ENCODE measurements around the gene FOXO3. TPM values are rescaled to one million over a fixed set of nuclear protein-coding genes. Genes with fewer than 3 reads are reported as not detected.
A peak's percentile ranks its signal among the peaks of the same experiment; 100 is the strongest.

The FOXO3 gene
- total and polyA plus RNA-seq, 9 donors: 33.4 to 94.8 (median 70.0) TPM

DNA sequence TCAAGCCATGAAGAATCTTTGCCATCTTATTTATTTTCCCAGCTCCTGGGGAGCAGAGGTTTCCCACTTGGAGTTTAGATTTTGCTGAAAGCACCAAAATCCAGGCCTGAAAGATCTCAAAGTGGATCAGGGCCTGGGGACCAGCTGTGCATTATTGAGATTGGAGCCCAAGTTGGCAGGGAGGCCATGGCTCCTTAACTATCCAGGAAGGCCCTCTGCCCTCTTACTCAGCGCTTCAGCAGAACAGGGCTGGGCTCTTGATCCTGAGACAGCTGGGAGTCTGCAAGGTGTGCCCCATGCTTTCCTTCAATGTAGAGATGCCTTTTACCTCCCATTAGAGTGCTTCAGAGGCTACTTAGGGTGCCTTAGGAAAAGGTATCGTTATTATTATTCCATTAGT lies 24.6 kb downstream of the FOXO3 start:
- no peaks in the 10 kb centered on the region for H3K27me3 ChIP-seq
- no peaks in the 10 kb centered on the region for H3K9me3 ChIP-seq
- intact Hi-C loops (cut with DNase I): loop anchor here in 1 of 4 donors (10.0 kb wide), 1 partner anchor 69 kb away; no protein-coding TSS in a partner anchor
- DNase-seq: no peak
- H3K4me3 ChIP-seq: no peak overlapping the region
- TF ChIP-seq, protein P1, sequence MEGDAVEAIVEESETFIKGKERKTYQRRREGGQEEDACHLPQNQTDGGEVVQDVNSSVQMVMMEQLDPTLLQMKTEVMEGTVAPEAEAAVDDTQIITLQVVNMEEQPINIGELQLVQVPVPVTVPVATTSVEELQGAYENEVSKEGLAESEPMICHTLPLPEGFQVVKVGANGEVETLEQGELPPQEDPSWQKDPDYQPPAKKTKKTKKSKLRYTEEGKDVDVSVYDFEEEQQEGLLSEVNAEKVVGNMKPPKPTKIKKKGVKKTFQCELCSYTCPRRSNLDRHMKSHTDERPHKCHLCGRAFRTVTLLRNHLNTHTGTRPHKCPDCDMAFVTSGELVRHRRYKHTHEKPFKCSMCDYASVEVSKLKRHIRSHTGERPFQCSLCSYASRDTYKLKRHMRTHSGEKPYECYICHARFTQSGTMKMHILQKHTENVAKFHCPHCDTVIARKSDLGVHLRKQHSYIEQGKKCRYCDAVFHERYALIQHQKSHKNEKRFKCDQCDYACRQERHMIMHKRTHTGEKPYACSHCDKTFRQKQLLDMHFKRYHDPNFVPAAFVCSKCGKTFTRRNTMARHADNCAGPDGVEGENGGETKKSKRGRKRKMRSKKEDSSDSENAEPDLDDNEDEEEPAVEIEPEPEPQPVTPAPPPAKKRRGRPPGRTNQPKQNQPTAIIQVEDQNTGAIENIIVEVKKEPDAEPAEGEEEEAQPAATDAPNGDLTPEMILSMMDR (IDR thresholded peaks at IDR 0.05): no peak
- TF ChIP-seq POLR2A (IDR thresholded peaks at IDR 0.05) (no peak), EP300 (IDR thresholded peaks at IDR 0.05) (no peak)
- 84 to 89% (median 86%) methylated on average over 2 of the region's 2 CpGs for WGBS, 3 donors
- H3K36me3 ChIP-seq: no peaks in the 10 kb centered on the region
- peak overlapping the region in 1 of 2 donors; percentile 38 for H3K27ac ChIP-seq
- peaks cover 53% of the 10 kb centered on the region for H3K4me1 ChIP-seq (ENCODE audit: insufficient read depth)

DNA sequence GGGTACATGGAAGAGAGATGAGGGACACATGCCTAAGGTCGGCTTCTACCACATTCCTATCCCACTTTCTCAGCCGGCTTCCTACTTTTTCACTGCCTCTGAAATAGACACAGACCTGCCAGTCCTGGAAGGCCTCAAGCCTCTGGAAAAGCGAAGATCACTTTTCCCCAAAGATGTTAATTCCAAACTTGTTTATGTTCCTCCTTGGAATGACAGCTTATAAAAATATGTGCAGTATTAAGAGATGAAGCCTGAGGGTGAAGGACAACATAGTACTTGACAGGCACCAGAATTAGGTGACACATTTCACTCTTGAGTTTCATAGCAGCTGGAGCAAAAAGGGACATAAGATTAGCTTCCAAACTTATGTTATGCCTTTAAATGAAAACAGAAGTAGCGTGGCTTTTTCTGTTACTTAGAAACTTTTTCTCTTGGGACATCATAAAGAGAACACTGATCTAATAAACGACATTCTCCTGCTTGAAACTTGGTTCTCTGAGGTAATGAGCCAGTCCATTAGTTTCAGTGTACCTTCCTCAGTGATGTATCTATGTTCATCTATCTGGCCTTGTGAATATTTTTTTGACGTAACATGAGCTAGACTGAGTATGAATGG lies 25.3 kb downstream of the FOXO3 start:
- DNase-seq: no peak
- Histone ChIP-seq H3K4me3 (no peak overlapping the region), H3K36me3 (no peaks in the 10 kb centered on the region), H3K9me3 (no peaks in the 10 kb centered on the region), H3K4me1 (ENCODE audit: insufficient read depth) (peaks cover 52% of the 10 kb centered on the region), H3K27ac (peak overlapping the region in 1 of 2 donors; percentile 38), H3K27me3 (no peaks in the 10 kb centered on the region)
- WGBS, 3 donors: 66 to 70% (median 67%) methylated on average over 6 of the region's 6 CpGs
- TF ChIP-seq EP300 (IDR thresholded peaks at IDR 0.05) (no peak), POLR2A (IDR thresholded peaks at IDR 0.05) (no peak)
- TF ChIP-seq, protein P1 (IDR thresholded peaks at IDR 0.05): no peak
- intact Hi-C loops (cut with DNase I): loop anchor here in 1 of 4 donors (10.0 kb wide), 1 partner anchor 69 kb away; no protein-coding TSS in a partner anchor

DNA sequence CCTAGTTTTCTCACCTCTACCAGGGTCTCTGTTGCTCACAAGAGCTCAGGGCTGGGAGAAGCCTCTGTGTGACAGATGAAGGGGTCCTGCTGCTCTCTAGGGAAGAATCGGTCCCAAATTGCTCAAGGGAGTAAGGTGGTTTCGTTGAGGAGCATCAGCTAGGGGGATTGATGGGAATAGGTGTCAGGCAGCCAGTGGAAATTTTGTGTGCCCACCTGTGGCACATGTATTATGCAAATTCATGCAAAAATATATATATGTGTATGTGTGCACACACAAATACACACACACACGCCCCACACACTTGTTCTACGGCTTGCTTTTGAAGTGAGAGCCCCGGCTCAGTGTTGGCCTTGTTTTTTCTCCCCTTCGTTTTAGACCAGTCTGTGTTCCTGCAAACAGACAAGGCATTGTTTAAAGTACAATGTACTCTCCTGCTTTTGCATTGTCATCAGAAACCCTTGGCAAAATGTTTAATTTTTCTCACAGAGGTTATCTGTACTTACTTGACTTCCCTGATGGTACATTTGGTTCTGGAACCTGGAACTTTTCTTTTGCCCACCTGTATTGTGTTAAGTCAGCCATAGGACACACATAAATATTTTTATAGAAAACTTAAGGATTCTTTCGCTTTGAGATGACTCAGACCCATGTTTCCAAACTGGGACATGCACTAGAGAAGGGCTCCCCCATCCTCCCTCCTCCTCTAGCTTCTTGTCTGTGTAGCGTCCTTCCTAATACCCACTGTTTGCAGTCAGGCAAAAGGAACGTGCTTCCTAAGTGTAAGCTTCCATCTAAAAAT lies 26.7 kb downstream of the FOXO3 start:
- H3K27ac ChIP-seq: peak overlapping the region in 1 of 2 donors; percentile 14
- intact Hi-C loops (cut with DNase I): loop anchor here in 1 of 4 donors (10.0 kb wide), 1 partner anchor 67 kb away; no protein-coding TSS in a partner anchor
- peak in 1 of 5 donors; percentile 49 for DNase-seq
- peaks cover 56% of the 10 kb centered on the region for H3K4me1 ChIP-seq (ENCODE audit: insufficient read depth)
- H3K27me3 ChIP-seq: no peaks in the 10 kb centered on the region
- WGBS, 3 donors: 31 to 40% (median 34%) methylated on average over 9 of the region's 9 CpGs
- TF ChIP-seq, protein P1 (IDR thresholded peaks at IDR 0.05): no peak
- no peaks in the 10 kb centered on the region for H3K9me3 ChIP-seq
- H3K4me3 ChIP-seq: no peak overlapping the region
- no peaks in the 10 kb centered on the region for H3K36me3 ChIP-seq

DNA sequence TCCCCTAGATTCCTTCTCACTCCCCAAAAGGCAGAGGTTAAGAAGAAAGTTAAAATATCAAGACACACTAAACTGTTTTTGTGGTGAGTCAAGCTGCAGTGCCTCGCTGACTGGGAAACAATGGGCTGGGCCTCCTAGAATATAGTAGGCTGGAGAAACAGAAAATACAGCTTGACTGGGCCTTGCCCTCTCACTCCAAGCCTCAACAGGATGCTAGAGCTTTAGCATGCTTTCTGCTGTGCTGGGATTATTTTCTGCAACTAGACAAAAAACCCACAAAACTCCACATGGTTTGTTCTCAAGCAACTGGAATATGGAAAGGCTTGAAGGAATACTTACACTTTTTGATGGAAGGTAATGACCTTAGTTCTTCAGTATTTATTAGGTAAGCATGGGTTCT lies 27.9 kb downstream of the FOXO3 start:
- peak overlapping the region in 1 of 2 donors; percentile 24 for H3K27ac ChIP-seq
- H3K9me3 ChIP-seq: no peaks in the 10 kb centered on the region
- H3K36me3 ChIP-seq: no peaks in the 10 kb centered on the region
- H3K4me3 ChIP-seq: no peak overlapping the region
- DNase-seq: no peak
- peaks cover 55% of the 10 kb centered on the region for H3K4me1 ChIP-seq (ENCODE audit: insufficient read depth)
- WGBS, 3 donors: 3 to 8% (median 3%) methylated on average over 1 of the region's 1 CpG
- no peaks in the 10 kb centered on the region for H3K27me3 ChIP-seq
- TF ChIP-seq, protein P1 (IDR thresholded peaks at IDR 0.05): no peak
- no peak for TF ChIP-seq POLR2A (IDR thresholded peaks at IDR 0.05)
- no peak for TF ChIP-seq EP300 (IDR thresholded peaks at IDR 0.05)
- intact Hi-C loops (cut with DNase I): loop anchor here in 1 of 4 donors (10.0 kb wide), 1 partner anchor 66 kb away; no protein-coding TSS in a partner anchor
